ENCODE measurements around the gene RSPH1. TPM values are rescaled to one million over a fixed set of nuclear protein-coding genes. Genes with fewer than 3 reads are reported as not detected.

The RSPH1 gene
- total RNA-seq, 1 donor from 2014 or later, result 0.29 TPM

- TF ChIP-seq CTCF (IDR thresholded peaks at IDR 0.05; ENCODE audit: insufficient read depth, low read length, poor library complexity, severe bottlenecking), result no peak
- H3K27me3 ChIP-seq (ENCODE audit: control insufficient read depth, insufficient read depth, low read length), result no peaks in the 10 kb centered on the region
- DNase-seq (ENCODE audit: low read depth), result no peak
- no peaks in the 10 kb centered on the region for H3K36me3 ChIP-seq (ENCODE audit: control insufficient read depth, insufficient read depth, low read length)
- no peak overlapping the region for H3K4me3 ChIP-seq (ENCODE audit: low read depth, low read length)
Measured at GRCh38 chr21:42469272-42469671, 26.8 kb downstream of the RSPH1 start.

GRCh38 chr21:42468491-42469131 lies 27.4 kb downstream of the RSPH1 start:
- Histone ChIP-seq H3K36me3 (ENCODE audit: control insufficient read depth, insufficient read depth, low read length) (no peaks in the 10 kb centered on the region), H3K27me3 (ENCODE audit: control insufficient read depth, insufficient read depth, low read length) (no peaks in the 10 kb centered on the region), H3K4me3 (ENCODE audit: low read depth, low read length) (no peak overlapping the region)
- no peak for DNase-seq (ENCODE audit: low read depth)
- no peak for TF ChIP-seq CTCF (IDR thresholded peaks at IDR 0.05; ENCODE audit: insufficient read depth, low read length, poor library complexity, severe bottlenecking)

- H3K4me3 ChIP-seq (ENCODE audit: low read depth, low read length), result no peak overlapping the region
- TF ChIP-seq CTCF (IDR thresholded peaks at IDR 0.05; ENCODE audit: insufficient read depth, low read length, poor library complexity, severe bottlenecking), result peak; percentile 6
- no peak for DNase-seq (ENCODE audit: low read depth)
- H3K36me3 ChIP-seq (ENCODE audit: control insufficient read depth, insufficient read depth, low read length), result no peaks in the 10 kb centered on the region
- H3K27me3 ChIP-seq (ENCODE audit: control insufficient read depth, insufficient read depth, low read length), result no peaks in the 10 kb centered on the region
Measured at GRCh38 chr21:42467140-42467983, 28.7 kb downstream of the RSPH1 start.

GRCh38 chr21:42466700-42467099 lies 29.3 kb downstream of the RSPH1 start:
- Histone ChIP-seq H3K27me3 (ENCODE audit: control insufficient read depth, insufficient read depth, low read length) (no peaks in the 10 kb centered on the region), H3K36me3 (ENCODE audit: control insufficient read depth, insufficient read depth, low read length) (no peaks in the 10 kb centered on the region), H3K4me3 (ENCODE audit: low read depth, low read length) (no peak overlapping the region)
- DNase-seq (ENCODE audit: low read depth), result no peak
- no peak for TF ChIP-seq CTCF (IDR thresholded peaks at IDR 0.05; ENCODE audit: insufficient read depth, low read length, poor library complexity, severe bottlenecking)

GRCh38 chr21:42465803-42466127 lies 30.3 kb downstream of the RSPH1 start:
- H3K27me3 ChIP-seq (ENCODE audit: control insufficient read depth, insufficient read depth, low read length), result no peaks in the 10 kb centered on the region
- no peak overlapping the region for H3K4me3 ChIP-seq (ENCODE audit: low read depth, low read length)
- H3K36me3 ChIP-seq (ENCODE audit: control insufficient read depth, insufficient read depth, low read length), result no peaks in the 10 kb centered on the region
- no peak for TF ChIP-seq CTCF (IDR thresholded peaks at IDR 0.05; ENCODE audit: insufficient read depth, low read length, poor library complexity, severe bottlenecking)
- no peak for DNase-seq (ENCODE audit: low read depth)

Data from kidney epithelial cell (primary cell).